ENCODE data around the gene TSEN54. TPM values are rescaled to one million over a fixed set of nuclear protein-coding genes. Genes with fewer than 3 reads are reported as not detected.

TSEN54 gene
- total RNA-seq, 2 experiments from 2014 or later = 57.4 to 69.8 TPM

- no peak for DNase-seq (ENCODE audit: low spot score)
- POLR2A ChIA-PET = interaction anchor here (0.8 kb wide), 1 partner anchor 70 kb away, joined by 3 read pairs; no protein-coding TSS in a partner anchor
- Histone ChIP-seq H3K27ac (ENCODE audit: low read depth, low read length, poor library complexity, severe bottlenecking) (no peak overlapping the region), H2AFZ (ENCODE audit: low read length) (no peak overlapping the region), H4K20me1 (ENCODE audit: insufficient read depth, low read length) (no peaks in the 10 kb centered on the region), H3K4me2 (ENCODE audit: low read length) (no peak overlapping the region), H3K9me2 (ENCODE audit: insufficient read depth, low read length) (no peaks in the 10 kb centered on the region), H3K79me2 (ENCODE audit: insufficient read depth, low read depth, low read length) (no peaks in the 10 kb centered on the region), H3K36me3 (ENCODE audit: insufficient read depth, low read length) (no peaks in the 10 kb centered on the region), H3K4me3 (ENCODE audit: low read depth, low read length, poor library complexity, severe bottlenecking) (no peak overlapping the region), H3K9me3 (ENCODE audit: low read length) (no peaks in the 10 kb centered on the region), H3K4me1 (ENCODE audit: insufficient read depth, low read length, poor library complexity, severe bottlenecking) (no peaks in the 10 kb centered on the region)
- no peak for TF ChIP-seq EZH2phosphoT487 (IDR thresholded peaks at IDR 0.05; ENCODE audit: borderline replicate concordance, low read depth, low read length)
- TF ChIP-seq, protein P1, sequence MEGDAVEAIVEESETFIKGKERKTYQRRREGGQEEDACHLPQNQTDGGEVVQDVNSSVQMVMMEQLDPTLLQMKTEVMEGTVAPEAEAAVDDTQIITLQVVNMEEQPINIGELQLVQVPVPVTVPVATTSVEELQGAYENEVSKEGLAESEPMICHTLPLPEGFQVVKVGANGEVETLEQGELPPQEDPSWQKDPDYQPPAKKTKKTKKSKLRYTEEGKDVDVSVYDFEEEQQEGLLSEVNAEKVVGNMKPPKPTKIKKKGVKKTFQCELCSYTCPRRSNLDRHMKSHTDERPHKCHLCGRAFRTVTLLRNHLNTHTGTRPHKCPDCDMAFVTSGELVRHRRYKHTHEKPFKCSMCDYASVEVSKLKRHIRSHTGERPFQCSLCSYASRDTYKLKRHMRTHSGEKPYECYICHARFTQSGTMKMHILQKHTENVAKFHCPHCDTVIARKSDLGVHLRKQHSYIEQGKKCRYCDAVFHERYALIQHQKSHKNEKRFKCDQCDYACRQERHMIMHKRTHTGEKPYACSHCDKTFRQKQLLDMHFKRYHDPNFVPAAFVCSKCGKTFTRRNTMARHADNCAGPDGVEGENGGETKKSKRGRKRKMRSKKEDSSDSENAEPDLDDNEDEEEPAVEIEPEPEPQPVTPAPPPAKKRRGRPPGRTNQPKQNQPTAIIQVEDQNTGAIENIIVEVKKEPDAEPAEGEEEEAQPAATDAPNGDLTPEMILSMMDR (conservative IDR thresholded peaks at IDR 0.05; ENCODE audit: low read length) = no peak
- CTCF ChIA-PET (ENCODE audit: unreplicated experiment) = no interaction called here
- intact Hi-C loops (cut with micrococcal nuclease; ENCODE audit: unreplicated experiment) = no loop called here
- no TSS peak for BruUV-seq (replicated peaks)
These were observed 16.9 kb upstream of the TSEN54 start for GRCh38 chr17:75499313-75500022.

- no peaks in the 10 kb centered on the region for H3K36me3 ChIP-seq (ENCODE audit: insufficient read depth, low read length)
- H3K4me3 ChIP-seq (ENCODE audit: low read depth, low read length, poor library complexity, severe bottlenecking) = no peak overlapping the region
- H3K9me3 ChIP-seq (ENCODE audit: low read length) = no peaks in the 10 kb centered on the region
- POLR2A ChIA-PET = no interaction called here
- no TSS peak for BruUV-seq (replicated peaks)
- H2AFZ ChIP-seq (ENCODE audit: low read length) = no peak overlapping the region
- no peak for DNase-seq (ENCODE audit: low spot score)
- no peaks in the 10 kb centered on the region for H4K20me1 ChIP-seq (ENCODE audit: insufficient read depth, low read length)
- H3K4me2 ChIP-seq (ENCODE audit: low read length) = no peak overlapping the region
- H3K79me2 ChIP-seq (ENCODE audit: insufficient read depth, low read depth, low read length) = no peaks in the 10 kb centered on the region
- no peaks in the 10 kb centered on the region for H3K4me1 ChIP-seq (ENCODE audit: insufficient read depth, low read length, poor library complexity, severe bottlenecking)
- CTCF ChIA-PET (ENCODE audit: unreplicated experiment) = no interaction called here
- no peaks in the 10 kb centered on the region for H3K9me2 ChIP-seq (ENCODE audit: insufficient read depth, low read length)
- TF ChIP-seq, protein P1 (conservative IDR thresholded peaks at IDR 0.05; ENCODE audit: low read length) = no peak
- no peak for TF ChIP-seq EZH2phosphoT487 (IDR thresholded peaks at IDR 0.05; ENCODE audit: borderline replicate concordance, low read depth, low read length)
- H3K27ac ChIP-seq (ENCODE audit: low read depth, low read length, poor library complexity, severe bottlenecking) = no peak overlapping the region
- intact Hi-C loops (cut with micrococcal nuclease; ENCODE audit: unreplicated experiment) = no loop called here
These were observed 15.7 kb upstream of the TSEN54 start for GRCh38 chr17:75500419-75501216.

Data from OCI-LY7 (cell line).